HG02852 (cell line): ENCODE measurements around the gene MPZL2.

Experiments used
- ATAC-seq: cut with Tn5 transposase; IDR thresholded peaks from one replicate; pipeline ENCODE4 v1.9.1; 2021; ENCODE audit warnings: mild to moderate bottlenecking, moderate library complexity; ENCODE audit not compliant: unreplicated experiment

The MPZL2 gene

GRCh38 chr11:118283756-118284350 lies 19.8 kb upstream of the MPZL2 start:
- ATAC-seq, result no peak

GRCh38 chr11:118283037-118283636 lies 19.0 kb upstream of the MPZL2 start:
- no peak for ATAC-seq

- ATAC-seq, result no peak
Measured at GRCh38 chr11:118282606-118283005, 18.5 kb upstream of the MPZL2 start.

- no peak for ATAC-seq
Measured at GRCh38 chr11:118281284-118281683, 17.2 kb upstream of the MPZL2 start.

GRCh38 chr11:118277312-118277711 lies 13.2 kb upstream of the MPZL2 start:
- peak; percentile 51 for ATAC-seq

GRCh38 chr11:118276422-118276821 lies 12.3 kb upstream of the MPZL2 start:
- no peak for ATAC-seq

- ATAC-seq, result no peak
Measured at GRCh38 chr11:118275176-118275575, 11.1 kb upstream of the MPZL2 start.

- ATAC-seq, result no peak
Measured at GRCh38 chr11:118274186-118274585, 10.1 kb upstream of the MPZL2 start.

- no peak for ATAC-seq
Measured at GRCh38 chr11:118272001-118272400, 7.9 kb upstream of the MPZL2 start.

GRCh38 chr11:118267486-118267885 lies 3.4 kb upstream of the MPZL2 start:
- no peak for ATAC-seq

GRCh38 chr11:118265954-118266353 lies 1.9 kb upstream of the MPZL2 start:
- no peak for ATAC-seq

GRCh38 chr11:118264569-118265465 lies 720 bp upstream of the MPZL2 start:
- ATAC-seq, result no peak

GRCh38 chr11:118263112-118263511 lies 985 bp downstream of the MPZL2 start:
- ATAC-seq, result no peak

GRCh38 chr11:118260353-118260752 lies 3.7 kb downstream of the MPZL2 start:
- no peak for ATAC-seq

GRCh38 chr11:118259138-118259537 lies 5.0 kb downstream of the MPZL2 start:
- no peak for ATAC-seq

- no peak for ATAC-seq
Measured at GRCh38 chr11:118258410-118258809, 5.7 kb downstream of the MPZL2 start.

- ATAC-seq, result no peak
Measured at GRCh38 chr11:118252688-118253087, 11.4 kb downstream of the MPZL2 start.

- no peak for ATAC-seq
Measured at GRCh38 chr11:118251858-118252652, 12.0 kb downstream of the MPZL2 start, which contains the start of gene MPZL3. TSS of gene MPZL3 (minus strand) at chr11:118252365. CDS start at chr11:118252294, 71 bp downstream.

GRCh38 chr11:118247041-118247440 lies 17.1 kb downstream of the MPZL2 start:
- ATAC-seq, result no peak

- ATAC-seq, result no peak
Measured at GRCh38 chr11:118245936-118246562, 18.0 kb downstream of the MPZL2 start.
